Endothelial cell (in vitro differentiated cells): ENCODE data around the gene AGPAT2. TPM values are rescaled to one million over a fixed set of nuclear protein-coding genes. Genes with fewer than 3 reads are reported as not detected.

Source experiments
- DNase-seq: peaks from one replicate; pipeline ENCODE4 v3.0.0; 2021; ENCODE audit warnings: low spot score
- H3K27ac Mint-ChIP-seq: one replicate; pipeline ENCODE4 v1.8.0; 2021; ENCODE audit warnings: mixed read lengths, inconsistent platforms; ENCODE audit not compliant: unreplicated experiment
- H3K27me3 Mint-ChIP-seq: one replicate; pipeline ENCODE4 v1.8.0; 2021; ENCODE audit warnings: mild to moderate bottlenecking, moderate library complexity, mixed read lengths, inconsistent platforms; ENCODE audit not compliant: unreplicated experiment
- H3K36me3 Mint-ChIP-seq: one replicate; pipeline ENCODE4 v1.8.0; 2021; ENCODE audit warnings: mild to moderate bottlenecking, low read depth, mixed read lengths, inconsistent platforms; ENCODE audit not compliant: unreplicated experiment
- H3K4me1 Mint-ChIP-seq: one replicate; pipeline ENCODE4 v1.8.0; 2021; ENCODE audit warnings: mild to moderate bottlenecking, mixed read lengths, inconsistent platforms; ENCODE audit not compliant: unreplicated experiment
- H3K4me3 Mint-ChIP-seq: one replicate; pipeline ENCODE4 v1.8.0; 2021; ENCODE audit warnings: mild to moderate bottlenecking, mixed read lengths, inconsistent platforms; ENCODE audit not compliant: unreplicated experiment
- H3K9me3 Mint-ChIP-seq: one replicate; pipeline ENCODE4 v1.8.0; 2021; ENCODE audit warnings: mixed read lengths, inconsistent platforms; ENCODE audit not compliant: unreplicated experiment
- CTCF ChIP-seq: fragments of 200-600 bp; sonication (generic); IDR thresholded peaks from one replicate; pipeline ENCODE4 v1.5.0; 2021; ENCODE audit warnings: antibody characterized with exemption; ENCODE audit not compliant: unreplicated experiment
- total RNA-seq: library from RNA; stranded (reverse); fragmentation: NEBNext Ultra II Directional; extraction: Animal tissue kit (Norgen Biotek cat#: 25700); gene quantifications from one replicate; pipeline ENCODE4 v1.2.1, GENCODE V29; 2021; ENCODE audit not compliant: unreplicated experiment

AGPAT2 gene
- total RNA-seq, 1 donor from 2014 or later: 38.9 TPM

GRCh38 chr9:136655536-136656182 lies 31.6 kb downstream of the AGPAT2 start:
- Mint-ChIP-seq H3K9me3 (no peaks in the 10 kb centered on the region), H3K27me3 (peaks cover 5% of the 10 kb centered on the region), H3K36me3 (peaks cover 3% of the 10 kb centered on the region), H3K4me1 (peaks cover 18% of the 10 kb centered on the region), H3K27ac (peak overlapping the region; percentile 98), H3K4me3 (peak overlapping the region; percentile 65)
- peak; percentile 91 for DNase-seq
- TF ChIP-seq CTCF: no peak

GRCh38 chr9:136654820-136655535 lies 32.3 kb downstream of the AGPAT2 start:
- Mint-ChIP-seq H3K9me3 (no peaks in the 10 kb centered on the region), H3K4me3 (peak overlapping the region; percentile 65), H3K36me3 (peaks cover 3% of the 10 kb centered on the region), H3K27me3 (peaks cover 5% of the 10 kb centered on the region), H3K4me1 (peaks cover 18% of the 10 kb centered on the region), H3K27ac (peak overlapping the region; percentile 98)
- no peak for TF ChIP-seq CTCF
- DNase-seq: no peak

- no peak overlapping the region for H3K4me3 Mint-ChIP-seq
- peaks cover 5% of the 10 kb centered on the region for H3K27me3 Mint-ChIP-seq
- DNase-seq: no peak
- peak overlapping the region; percentile 83 for H3K27ac Mint-ChIP-seq
- no peak for TF ChIP-seq CTCF
- H3K36me3 Mint-ChIP-seq: peaks cover 3% of the 10 kb centered on the region
- H3K4me1 Mint-ChIP-seq: peaks cover 28% of the 10 kb centered on the region
- no peaks in the 10 kb centered on the region for H3K9me3 Mint-ChIP-seq
Measured at GRCh38 chr9:136653323-136654079, 33.8 kb downstream of the AGPAT2 start.

GRCh38 chr9:136651860-136652259 lies 35.4 kb downstream of the AGPAT2 start:
- Mint-ChIP-seq H3K4me3 (no peak overlapping the region), H3K9me3 (no peaks in the 10 kb centered on the region), H3K36me3 (no peaks in the 10 kb centered on the region), H3K27me3 (peaks cover 6% of the 10 kb centered on the region), H3K27ac (peak overlapping the region; percentile 18), H3K4me1 (peaks cover 26% of the 10 kb centered on the region)
- no peak for DNase-seq
- no peak for TF ChIP-seq CTCF
